H1 (cell line): ENCODE measurements around the gene VPS9D1. TPM values are rescaled to one million over a fixed set of nuclear protein-coding genes. Genes with fewer than 3 reads are reported as not detected.
A peak's percentile ranks its signal among the peaks of the same experiment; 100 is the strongest.

ENCODE experiments used
- CTCF ChIA-PET: fragments of 300-600 bp; sonication (Branson Sonifier 250); formaldehyde crosslinking; loops from one replicate; lab custom pipeline; 2021; ENCODE audit not compliant: partially characterized antibody; lab: Charles Lee
- POLR2A ChIA-PET: fragments of 300-600 bp; sonication (Branson Sonifier 250); formaldehyde crosslinking; loops from one replicate; lab custom pipeline; 2021; ENCODE audit warnings: inconsistent platforms; ENCODE audit not compliant: partially characterized antibody; lab: Charles Lee
- DNase-seq, 2 experiments: peaks; one replicate each; pipeline versions ENCODE4 v3.0.0 to v3.0.0-alpha.2; 2010 to 2022; ENCODE audit warnings: low spot score in 2 of 2, low read depth in 1 of 2, mixed read lengths in 1 of 2
- FAIRE-seq: peaks from 2 replicates; lab custom pipeline; 2011; peaks lifted over from hg19 to GRCh38; lab: Jason Lieb, UNC
- H2AFZ ChIP-seq: 2 replicates; pipeline ENCODE4 v1.8.1; 2012; ENCODE audit warnings: low read length, inconsistent platforms
- H2AK5ac ChIP-seq: 2 replicates; pipeline ENCODE4 v1.6.1; 2013; ENCODE audit warnings: low read depth, low read length
- H2BK120ac ChIP-seq: replicated peaks from 2 replicates; pipeline ENCODE3; 2013; ENCODE audit warnings: low read depth, low read length, inconsistent platforms
- H2BK12ac ChIP-seq: 2 replicates; pipeline ENCODE4 v1.6.1; 2013; ENCODE audit warnings: low read depth, low read length
- H2BK15ac ChIP-seq: 2 replicates; pipeline ENCODE4 v1.6.1; 2013; ENCODE audit warnings: low read length
- H2BK20ac ChIP-seq: 2 replicates; pipeline ENCODE4 v1.6.1; 2013; ENCODE audit warnings: low read length
- H2BK5ac ChIP-seq: 2 replicates; pipeline ENCODE4 v1.6.1; 2013; ENCODE audit warnings: low read depth, low read length
- H3K14ac ChIP-seq: 2 replicates; pipeline ENCODE4 v1.6.1; 2013; ENCODE audit warnings: inconsistent platforms; ENCODE audit not compliant: insufficient read length
- H3K18ac ChIP-seq: 2 replicates; pipeline ENCODE4 v1.6.1; 2013; ENCODE audit warnings: low read length; ENCODE audit errors: extremely low read depth
- H3K23ac ChIP-seq: 2 replicates; pipeline ENCODE4 v1.6.1; 2013; ENCODE audit warnings: inconsistent platforms; ENCODE audit not compliant: insufficient read length
- H3K23me2 ChIP-seq: 2 replicates; pipeline ENCODE4 v1.6.1; 2013; ENCODE audit warnings: low read depth, low read length
- H3K27ac ChIP-seq: 2 replicates; pipeline ENCODE4 v1.6.1; 2011; ENCODE audit warnings: low read depth, low read length, inconsistent platforms
- H3K27me3 ChIP-seq, 4 experiments: replicated peaks in 1 of 4; 1 replicate in 1 of 4; 2 replicates in 3 of 4; pipeline versions ENCODE4 v1.6.1 to v1.8.1; 2011 to 2013; ENCODE audit warnings: low read length in 3 of 4, mild to moderate bottlenecking in 3 of 4, inconsistent platforms in 2 of 4, mixed read lengths in 2 of 4, moderate library complexity in 1 of 4; ENCODE audit not compliant: control insufficient read depth in 3 of 4, insufficient read depth in 3 of 4; ENCODE audit errors: extremely low read depth in 1 of 4
- H3K36me3 ChIP-seq, 4 experiments: 2 replicates each; pipeline versions ENCODE4 v1.6.1 to v1.8.1; 2011 to 2013; ENCODE audit warnings: mild to moderate bottlenecking in 4 of 4, low read length in 3 of 4, moderate library complexity in 2 of 4, control low read depth in 1 of 4, inconsistent platforms in 1 of 4; ENCODE audit not compliant: insufficient read depth in 4 of 4, control insufficient read depth in 2 of 4
- H3K4ac ChIP-seq: replicated peaks from 2 replicates; pipeline ENCODE3; 2013; ENCODE audit warnings: low read length, low read depth, mixed read lengths, inconsistent platforms; ENCODE audit not compliant: insufficient read length
- H3K4me1 ChIP-seq, 4 experiments: replicated peaks in 1 of 4; 1 replicate in 1 of 4; 2 replicates in 3 of 4; pipeline versions ENCODE4 v1.6.1 to v1.8.1; 2011 to 2013; ENCODE audit warnings: low read length in 3 of 4, inconsistent platforms in 2 of 4, mixed read lengths in 1 of 4; ENCODE audit not compliant: insufficient read depth in 4 of 4, control insufficient read depth in 3 of 4
- H3K4me2 ChIP-seq, 2 experiments: 2 replicates each; pipeline versions ENCODE4 v1.6.1 to v1.8.1; 2011 to 2013; ENCODE audit warnings: low read depth in 2 of 2, low read length in 2 of 2, control low read depth in 1 of 2, inconsistent platforms in 1 of 2, mild to moderate bottlenecking in 1 of 2; ENCODE audit not compliant: insufficient read depth in 1 of 2
- H3K4me3 ChIP-seq, 4 experiments: fragments of 200-600, 300-600 bp in 1 of 4; sonication (generic), shearing (Covaris generic), sonication (Bioruptor Twin) in 1 of 4; 2 replicates each; pipeline versions ENCODE4 v1.5.1 to v1.8.1; 2011 to 2016; ENCODE audit warnings: low read length in 4 of 4, low read depth in 3 of 4, control low read depth in 2 of 4, inconsistent platforms in 2 of 4, mild to moderate bottlenecking in 2 of 4, mixed read lengths in 1 of 4, moderate library complexity in 1 of 4; ENCODE audit not compliant: insufficient read depth in 2 of 4; ENCODE audit errors: extremely low read depth in 1 of 4
- H3K56ac ChIP-seq: replicated peaks from 2 replicates; pipeline ENCODE3; 2013; ENCODE audit warnings: low read depth, mild to moderate bottlenecking, mixed read lengths, low read length, inconsistent platforms; ENCODE audit not compliant: insufficient read length
- H3K79me1 ChIP-seq: 2 replicates; pipeline ENCODE4 v1.6.1; 2013; ENCODE audit warnings: low read depth, low read length, control low read depth
- H3K79me2 ChIP-seq, 2 experiments: 2 replicates each; pipeline versions ENCODE4 v1.6.1 to v1.8.1; 2012 to 2013; ENCODE audit warnings: low read length in 2 of 2, mild to moderate bottlenecking in 2 of 2, inconsistent platforms in 1 of 2; ENCODE audit not compliant: insufficient read depth in 2 of 2, control insufficient read depth in 1 of 2
- H3K9ac ChIP-seq, 4 experiments: replicated peaks in 1 of 4; 1 replicate in 1 of 4; 2 replicates in 3 of 4; pipeline versions ENCODE4 v1.6.1 to v1.8.1; 2011 to 2013; ENCODE audit warnings: low read depth in 3 of 4, low read length in 3 of 4, control low read depth in 2 of 4, mild to moderate bottlenecking in 2 of 4, moderate library complexity in 2 of 4, inconsistent platforms in 1 of 4; ENCODE audit errors: extremely low read depth in 1 of 4
- H3K9me3 ChIP-seq, 2 experiments: 2 replicates each; pipeline versions ENCODE4 v1.6.1 to v1.8.1; 2012 to 2013; ENCODE audit warnings: mild to moderate bottlenecking in 2 of 2, moderate library complexity in 2 of 2, control low read depth in 1 of 2, inconsistent platforms in 1 of 2, low read depth in 1 of 2, low read length in 1 of 2, mixed read lengths in 1 of 2; ENCODE audit not compliant: insufficient read depth in 2 of 2
- H4K20me1 ChIP-seq, 2 experiments: replicated peaks in 1 of 2; 2 replicates each; pipeline versions ENCODE3 to v1.8.1; 2011 to 2013; ENCODE audit warnings: inconsistent platforms in 2 of 2, low read length in 2 of 2, mild to moderate bottlenecking in 1 of 2; ENCODE audit not compliant: insufficient read depth in 2 of 2, control insufficient read depth in 1 of 2
- H4K5ac ChIP-seq: 2 replicates; pipeline ENCODE4 v1.6.1; 2013; ENCODE audit warnings: low read length, low read depth, mixed read lengths, inconsistent platforms; ENCODE audit not compliant: insufficient read length
- H4K8ac ChIP-seq: 2 replicates; pipeline ENCODE4 v1.8.0; 2013; ENCODE audit warnings: mild to moderate bottlenecking, moderate library complexity, low read length, inconsistent platforms; ENCODE audit not compliant: insufficient read depth; ENCODE audit errors: extremely low read depth
- H4K91ac ChIP-seq: replicated peaks from 2 replicates; pipeline ENCODE3; 2013; ENCODE audit warnings: low read length, mixed read lengths, inconsistent platforms; ENCODE audit not compliant: insufficient read length
- BACH1 ChIP-seq: IDR thresholded peaks from 2 replicates; pipeline ENCODE4 v1.6.1; 2012; ENCODE audit warnings: low read length, improper control_type of control experiment
- BCL11A ChIP-seq, 2 experiments: IDR thresholded peaks; one replicate each; pipeline ENCODE4 v1.6.1; 2011; ENCODE audit warnings: low read depth in 2 of 2, low read length in 2 of 2, mild to moderate bottlenecking in 2 of 2
- GTF2F1 ChIP-seq: IDR thresholded peaks from 2 replicates; pipeline ENCODE4 v1.6.1; 2012; ENCODE audit warnings: low read depth, low read length, improper control_type of control experiment, borderline replicate concordance
- SP4 ChIP-seq: IDR thresholded peaks from 2 replicates; pipeline ENCODE4 v1.6.1; 2012; ENCODE audit warnings: low read length, inconsistent platforms
- SUZ12 ChIP-seq: fragments of 200-600 bp; sonication (generic); IDR thresholded peaks from 2 replicates; pipeline ENCODE4 v1.6.1; 2012; ENCODE audit warnings: mild to moderate bottlenecking, inconsistent platforms, low read length, moderate library complexity, mixed read lengths
- TCF12 ChIP-seq: IDR thresholded peaks from 2 replicates; pipeline ENCODE4 v1.6.1; 2011; ENCODE audit warnings: low read depth, mild to moderate bottlenecking, low read length
- USF2 ChIP-seq: IDR thresholded peaks from 2 replicates; pipeline ENCODE4 v1.6.1; 2011; ENCODE audit warnings: low read length, improper control_type of control experiment
- YY1 ChIP-seq: IDR thresholded peaks from 2 replicates; pipeline ENCODE4 v1.6.1; 2011; ENCODE audit warnings: low read depth, mild to moderate bottlenecking, low read length
- ZNF274 ChIP-seq: IDR thresholded peaks from 2 replicates; pipeline ENCODE4 v1.7.0; 2012; ENCODE audit warnings: low read length, borderline replicate concordance; ENCODE audit errors: extremely low read depth
- WGBS, 2 experiments: shearing (Covaris generic) in 1 of 2; methylation state at CpG; one replicate each; pipeline versions ENCODE4 v1.1.6 to v1.1.7; 2013 to 2015; ENCODE audit warnings: low lambda C conversion rate in 2 of 2, mixed read lengths in 2 of 2, inconsistent platforms in 1 of 2, low coverage in 1 of 2, missing lambda C conversion rate in 1 of 2; ENCODE audit not compliant: insufficient replicate concordance in 2 of 2, insufficient coverage in 1 of 2, insufficient read length in 1 of 2; ENCODE audit errors: extremely low coverage in 1 of 2, missing lambda C conversion rate in 1 of 2; 5-methylcytosine and 5-hydroxymethylcytosine counted together
- polyA plus RNA-seq, 7 experiments: library from polyadenylated mRNA; depleted of rRNA in 3 of 7; stranded (reverse) in 5 of 7; unstranded in 2 of 7; fragments of >200 nt in 5 of 7; fragments of 200-250 nt in 2 of 7; gene quantifications; 1 replicate in 5 of 7; 2 replicates in 1 of 7; 4 replicates in 1 of 7; pipeline versions ENCODE4 v1.2.1 to v1.2.3, GENCODE V29; 2011 to 2013; ENCODE audit warnings: missing spikeins in 2 of 7, mixed read lengths in 2 of 7
- total RNA-seq: library from RNA; stranded (reverse); fragmentation: NEBNext Ultra II Directional; extraction: Animal tissue kit (Norgen Biotek cat#: 25700); gene quantifications from 2 replicates; pipeline ENCODE4 v1.2.1, GENCODE V29; 2021
- TF ChIP-seq, protein P1 (sequence below): IDR thresholded peaks from 2 replicates; pipeline ENCODE4 v1.6.1; 2012; ENCODE audit warnings: low read length, inconsistent platforms

Gene VPS9D1
- total and polyA plus RNA-seq, 2 of the 8 experiments (the other 6 are each of a cell fraction or from before 2014, with no cell fraction given) = 2.9 to 5.4 TPM

DNA sequence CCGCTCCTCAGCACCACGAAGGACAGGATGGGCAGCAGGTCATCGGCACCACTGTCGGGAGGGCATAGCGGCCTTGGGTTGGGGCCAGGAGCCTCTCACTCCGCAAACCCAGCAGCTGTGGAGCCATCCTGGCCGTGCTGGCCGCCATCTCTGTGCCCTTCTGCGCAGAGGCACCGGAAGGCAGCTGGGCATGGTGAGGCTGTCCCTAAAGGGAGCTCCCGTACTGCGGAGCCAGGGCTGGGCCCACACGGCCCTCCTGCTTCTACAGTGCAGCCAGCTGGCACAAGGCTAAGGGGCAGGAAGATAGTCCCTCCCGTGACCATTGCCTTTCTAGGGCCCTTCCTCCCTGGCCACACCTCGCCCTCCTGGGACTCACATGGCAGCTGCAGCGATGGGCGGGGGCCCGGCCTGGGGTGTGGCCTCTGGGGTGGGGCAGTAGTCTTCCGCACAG, 12.2 kb downstream of the VPS9D1 start:
- ChIA-PET CTCF (interaction anchor here (0.9 to 7.2 kb wide), 9 partner anchors 8 to 202 kb away, joined by 3 to 69 read pairs (median 9); partner anchors contain the start of gene SPATA2L), POLR2A (interaction anchor here (1.8 to 16.7 kb wide), 4 partner anchors 8 to 21 kb away, joined by 6 to 193 read pairs (median 67); partner anchors contain the start of gene VPS9D1)
- peak overlapping the region; percentile 24; the same call in 1 of the 2 replicates for H3K18ac ChIP-seq
- no peak for TF ChIP-seq SUZ12
- TF ChIP-seq ZNF274 = no peak
- no peak for TF ChIP-seq GTF2F1
- TF ChIP-seq, protein P1, sequence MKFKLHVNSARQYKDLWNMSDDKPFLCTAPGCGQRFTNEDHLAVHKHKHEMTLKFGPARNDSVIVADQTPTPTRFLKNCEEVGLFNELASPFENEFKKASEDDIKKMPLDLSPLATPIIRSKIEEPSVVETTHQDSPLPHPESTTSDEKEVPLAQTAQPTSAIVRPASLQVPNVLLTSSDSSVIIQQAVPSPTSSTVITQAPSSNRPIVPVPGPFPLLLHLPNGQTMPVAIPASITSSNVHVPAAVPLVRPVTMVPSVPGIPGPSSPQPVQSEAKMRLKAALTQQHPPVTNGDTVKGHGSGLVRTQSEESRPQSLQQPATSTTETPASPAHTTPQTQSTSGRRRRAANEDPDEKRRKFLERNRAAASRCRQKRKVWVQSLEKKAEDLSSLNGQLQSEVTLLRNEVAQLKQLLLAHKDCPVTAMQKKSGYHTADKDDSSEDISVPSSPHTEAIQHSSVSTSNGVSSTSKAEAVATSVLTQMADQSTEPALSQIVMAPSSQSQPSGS = no peak
- TF ChIP-seq SP4 = no peak
- no peak for TF ChIP-seq TCF12
- TF ChIP-seq YY1 = no peak
- TF ChIP-seq BCL11A (IDR thresholded peaks at IDR 0.05; ENCODE audit: low read depth in 2 of 2, low read length in 2 of 2) = no peak
- TF ChIP-seq BACH1 = no peak
- TF ChIP-seq USF2 = no peak

More for the DNA sequence above, 12.2 kb downstream of the VPS9D1 start:
- Histone ChIP-seq H3K9me3 (no peaks in the 10 kb centered on the region), H3K27me3 (peaks cover 0 to 7% (median 2%) of the 10 kb centered on the region in 4 experiments; a peak in 2 of 7 replicates), H3K56ac (no peak overlapping the region), H2AFZ (no peak overlapping the region), H2BK12ac (peak overlapping the region; percentile 80; the same call in 1 of the 2 replicates), H3K4me1 (peaks cover 0 to 18% (median 13%) of the 10 kb centered on the region in 4 experiments; a peak in 6 of 7 replicates), H3K4me3 (no peak overlapping the region), H2AK5ac (0 out of 2 replicates have a peak overlapping the region, but pooled peaks have one; percentile 4), H3K9ac (no peak overlapping the region), H4K5ac (no peak overlapping the region), H2BK15ac (peak overlapping the region; percentile 18; the same call in 1 of the 2 replicates), H2BK5ac (peak overlapping the region; percentile 8; the same call in 1 of the 2 replicates), H3K23me2 (peaks cover 3% of the 10 kb centered on the region; the same call in 1 of the 2 replicates), H3K4ac (no peak overlapping the region), H4K8ac (no peak overlapping the region), H4K20me1 (peaks cover 0 to 5% of the 10 kb centered on the region in 2 experiments), H2BK120ac (no peak overlapping the region), H3K4me2 (0 out of 4 replicates have a peak overlapping the region, but pooled peaks of 1 of the 2 experiments have one; percentile 6), H3K27ac (no peak overlapping the region), H3K23ac (no peak overlapping the region), H3K79me1 (no peaks in the 10 kb centered on the region), H2BK20ac (no peak overlapping the region), H3K14ac (no peak overlapping the region), H3K79me2 (no peaks in the 10 kb centered on the region), H3K36me3 (peaks cover 0 to 2% (median under 1%) of the 10 kb centered on the region in 4 experiments; a peak in 2 of 8 replicates), H4K91ac (no peak overlapping the region)
- DNase-seq (no peak), FAIRE-seq (no peak)
- 88% methylated on average over 17 of the region's 19 CpGs; no CpG with 5 or more reads in 1 of the 2 experiments for WGBS, 2 experiments
